Lung (tissue), 12 donors: ENCODE measurements around the gene ZNF850. TPM values are rescaled to one million over a fixed set of nuclear protein-coding genes. Genes with fewer than 3 reads are reported as not detected.
A peak's percentile ranks its signal among the peaks of the same experiment; 100 is the strongest.

ENCODE experiments used
- ATAC-seq: fragments of 200-7000 bp; cut with Tn5 transposase; one replicate; pipeline ENCODE4 v1.9.1; 2020; ENCODE audit warnings: moderate number of reproducible peaks; ENCODE audit not compliant: insufficient read depth, low FRiP score
- DNase-seq, 3 donors: peaks; one replicate each; pipeline ENCODE4 v3.0.0-alpha.2; 2013 to 2017
- H3K27ac ChIP-seq, 2 donors: one replicate each; pipeline ENCODE4 v1.5.1; 2013; ENCODE audit warnings: mild to moderate bottlenecking in 2 of 2, moderate library complexity in 2 of 2, control low read depth in 1 of 2, inconsistent platforms in 1 of 2, low read depth in 1 of 2, low read length in 1 of 2
- H3K27me3 ChIP-seq, 3 donors: one replicate each; pipeline ENCODE4 v1.5.1; 2013; ENCODE audit warnings: low read length in 2 of 3; ENCODE audit not compliant: control insufficient read depth in 3 of 3, insufficient read depth in 3 of 3
- H3K36me3 ChIP-seq, 4 donors: one replicate each; pipeline ENCODE4 v1.5.1; 2013; ENCODE audit warnings: low read length in 4 of 4, mild to moderate bottlenecking in 1 of 4, moderate library complexity in 1 of 4; ENCODE audit not compliant: control insufficient read depth in 4 of 4, insufficient read depth in 4 of 4
- H3K4me1 ChIP-seq, 5 donors: one replicate each; pipeline ENCODE4 v1.5.1; 2013; ENCODE audit warnings: low read length in 5 of 5, mild to moderate bottlenecking in 2 of 5, moderate library complexity in 1 of 5; ENCODE audit not compliant: control insufficient read depth in 5 of 5, insufficient read depth in 5 of 5
- H3K4me3 ChIP-seq: one replicate; pipeline ENCODE4 v1.5.1; 2013; ENCODE audit warnings: mild to moderate bottlenecking, control low read depth, moderate library complexity
- H3K9ac ChIP-seq, 2 donors: one replicate each; pipeline ENCODE4 v1.5.1; 2013; ENCODE audit warnings: low read length in 2 of 2, control low read depth in 1 of 2; ENCODE audit not compliant: insufficient read depth in 1 of 2
- H3K9me3 ChIP-seq, 4 donors: one replicate each; pipeline ENCODE4 v1.5.1; 2013; ENCODE audit warnings: low read length in 3 of 4, mild to moderate bottlenecking in 1 of 4, moderate library complexity in 1 of 4; ENCODE audit not compliant: control insufficient read depth in 4 of 4, insufficient read depth in 3 of 4
- WGBS, 2 donors: extraction: QIAGEN DNeasy Blood & Tissue Kit; methylation state at CpG; one replicate each; pipeline ENCODE4 v1.1.7; 2013; 5-methylcytosine and 5-hydroxymethylcytosine counted together
- polyA plus RNA-seq, 2 donors: library from polyadenylated mRNA; stranded (reverse); fragments of 200-250 nt; gene quantifications; one replicate each; pipeline ENCODE4 v1.2.1, GENCODE V29; 2013
- total RNA-seq, 2 donors: library from RNA; depleted of rRNA in 1 of 2; stranded (reverse); fragments of >200 nt in 1 of 2; gene quantifications; one replicate each; pipeline ENCODE4 v1.2.1, GENCODE V29; 2014 to 2021
- TF ChIP-seq, protein P1 (sequence below): IDR thresholded peaks from 2 replicates; pipeline ENCODE4 v1.5.1; 2012; ENCODE audit warnings: mild to moderate bottlenecking; ENCODE audit errors: control extremely low read depth, extremely low read depth
- donor health status: control.
- donor health status: control.
- donor health status: Bipolar disorder and iron deficiency.
- donor health status: healthy.
- donor health status: DM: yes; HTN: yes; CAD: no.

The ZNF850 gene
- total and polyA plus RNA-seq, 4 donors = 0.31 to 4.9 (median 1.7) TPM

DNA sequence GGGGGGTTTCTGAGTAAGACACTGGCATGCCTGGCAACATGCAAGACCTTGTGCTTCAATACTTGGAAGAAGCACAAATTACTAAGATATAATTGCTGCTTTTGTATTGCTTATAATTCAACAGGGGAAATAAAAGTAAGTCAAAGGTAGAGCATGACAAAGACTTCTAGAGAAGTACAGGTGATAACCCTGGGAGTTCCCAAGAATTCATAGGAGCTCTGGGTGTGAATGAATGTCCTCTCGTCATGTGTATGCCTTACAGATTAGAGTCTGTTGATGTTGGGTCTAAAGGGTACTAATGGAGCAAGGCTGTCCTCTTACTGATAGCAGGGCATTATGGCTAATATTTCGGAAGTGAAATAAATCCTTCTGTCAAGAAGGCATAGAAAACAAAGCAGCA is 98.4 kb downstream of the ZNF850 start:
- peaks cover 4 to 15% (median 10%) of the 10 kb centered on the region in 4 donors for H3K36me3 ChIP-seq
- no peak overlapping the region for H3K9ac ChIP-seq
- H3K27ac ChIP-seq = no peak overlapping the region
- DNase-seq (no peak), ATAC-seq (no peak)
- no peak overlapping the region for H3K4me3 ChIP-seq
- TF ChIP-seq, protein P1, sequence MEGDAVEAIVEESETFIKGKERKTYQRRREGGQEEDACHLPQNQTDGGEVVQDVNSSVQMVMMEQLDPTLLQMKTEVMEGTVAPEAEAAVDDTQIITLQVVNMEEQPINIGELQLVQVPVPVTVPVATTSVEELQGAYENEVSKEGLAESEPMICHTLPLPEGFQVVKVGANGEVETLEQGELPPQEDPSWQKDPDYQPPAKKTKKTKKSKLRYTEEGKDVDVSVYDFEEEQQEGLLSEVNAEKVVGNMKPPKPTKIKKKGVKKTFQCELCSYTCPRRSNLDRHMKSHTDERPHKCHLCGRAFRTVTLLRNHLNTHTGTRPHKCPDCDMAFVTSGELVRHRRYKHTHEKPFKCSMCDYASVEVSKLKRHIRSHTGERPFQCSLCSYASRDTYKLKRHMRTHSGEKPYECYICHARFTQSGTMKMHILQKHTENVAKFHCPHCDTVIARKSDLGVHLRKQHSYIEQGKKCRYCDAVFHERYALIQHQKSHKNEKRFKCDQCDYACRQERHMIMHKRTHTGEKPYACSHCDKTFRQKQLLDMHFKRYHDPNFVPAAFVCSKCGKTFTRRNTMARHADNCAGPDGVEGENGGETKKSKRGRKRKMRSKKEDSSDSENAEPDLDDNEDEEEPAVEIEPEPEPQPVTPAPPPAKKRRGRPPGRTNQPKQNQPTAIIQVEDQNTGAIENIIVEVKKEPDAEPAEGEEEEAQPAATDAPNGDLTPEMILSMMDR = no peak
- H3K4me1 ChIP-seq = no peaks in the 10 kb centered on the region
- H3K27me3 ChIP-seq = no peaks in the 10 kb centered on the region
- WGBS, 2 donors = 89 to 98% methylated on average over 2 of the region's 2 CpGs
- peaks cover 0 to 26% (median 12%) of the 10 kb centered on the region in 4 donors for H3K9me3 ChIP-seq

DNA sequence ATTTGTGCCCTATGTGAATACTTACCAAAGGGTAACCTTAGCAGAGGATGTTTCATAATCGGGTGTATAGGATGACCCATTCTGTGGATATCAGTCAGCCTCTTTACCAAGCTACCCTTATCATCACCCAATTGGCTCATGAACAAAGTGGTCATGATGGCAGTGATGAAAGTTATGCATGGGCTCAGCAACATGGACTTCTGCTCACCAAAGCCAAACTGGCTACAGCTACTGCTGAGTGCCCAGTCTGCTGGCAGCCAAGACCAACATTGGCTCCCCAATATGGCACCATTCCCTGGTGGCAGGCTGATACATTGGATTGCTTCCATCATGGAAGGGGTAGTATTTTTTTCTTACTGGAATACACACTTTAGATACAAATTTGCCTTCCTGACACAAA is 100.2 kb downstream of the ZNF850 start:
- 97% methylated on average over 1 of the region's 1 CpG for WGBS, 2 donors
- no peak for DNase-seq
- no peak overlapping the region for H3K27ac ChIP-seq
- H3K4me3 ChIP-seq = no peak overlapping the region
- H3K4me1 ChIP-seq = peaks cover 0 to 7% (median 0%) of the 10 kb centered on the region in 5 donors
- no peak overlapping the region for H3K9ac ChIP-seq
- peaks cover 0 to 4% (median 3%) of the 10 kb centered on the region in 4 donors for H3K36me3 ChIP-seq
- no peak for ATAC-seq
- TF ChIP-seq, protein P1 = no peak
- H3K9me3 ChIP-seq = peaks cover 0 to 23% (median 11%) of the 10 kb centered on the region in 4 donors
- no peaks in the 10 kb centered on the region for H3K27me3 ChIP-seq

DNA sequence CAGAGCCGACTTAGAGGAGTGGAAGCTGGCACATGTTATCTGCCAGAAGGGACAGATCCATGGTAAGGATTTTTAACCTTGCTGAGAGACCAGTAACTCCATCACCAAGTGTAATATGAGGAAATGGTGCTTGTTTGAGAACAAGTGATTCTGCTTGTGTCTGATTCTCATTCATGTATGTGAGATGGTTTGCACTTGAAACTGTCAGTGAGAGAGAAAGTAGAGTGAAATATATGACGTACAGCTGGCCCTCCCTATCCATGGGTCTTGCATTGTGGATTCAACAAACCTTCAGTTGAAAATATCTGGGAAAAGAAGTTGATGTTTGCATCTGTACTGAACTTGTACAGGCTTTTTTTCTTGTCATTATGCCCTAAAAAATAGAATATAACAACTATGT is 104.0 kb downstream of the ZNF850 start:
- Histone ChIP-seq H3K9ac (no peak overlapping the region), H3K27ac (no peak overlapping the region), H3K9me3 (peaks cover 0 to 22% (median 12%) of the 10 kb centered on the region in 4 donors), H3K4me3 (no peak overlapping the region), H3K36me3 (peaks cover 2 to 19% (median 12%) of the 10 kb centered on the region in 4 donors), H3K4me1 (peaks cover 3 to 10% (median 4%) of the 10 kb centered on the region in 5 donors), H3K27me3 (no peaks in the 10 kb centered on the region)
- no peak for ATAC-seq
- no peak for DNase-seq
- 91 to 92% methylated on average over 2 of the region's 2 CpGs for WGBS, 2 donors
- TF ChIP-seq, protein P1 = no peak

DNA sequence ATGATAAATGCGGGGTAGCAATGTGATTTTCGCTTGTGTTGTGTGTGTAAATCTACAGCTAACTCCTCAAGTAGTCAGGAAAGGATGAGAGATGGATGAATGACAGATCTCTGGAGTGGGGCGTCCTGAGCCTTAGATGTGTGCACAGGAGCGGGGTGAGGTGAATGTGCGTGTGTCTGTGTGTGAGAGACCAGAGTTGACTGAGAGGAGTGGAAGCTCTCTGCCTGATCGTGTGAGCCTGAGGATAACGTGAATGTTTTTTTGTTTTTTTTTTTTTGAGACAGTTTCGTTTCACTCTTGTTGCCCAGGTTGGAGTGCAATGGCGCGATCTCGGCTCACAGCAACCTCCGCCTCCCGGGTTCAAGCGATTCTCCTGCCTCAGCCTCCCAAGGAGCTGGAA is 106.8 kb downstream of the ZNF850 start:
- TF ChIP-seq, protein P1 = no peak
- Histone ChIP-seq H3K4me3 (peak overlapping the region; percentile 74), H3K36me3 (peaks cover 8 to 28% (median 18%) of the 10 kb centered on the region in 4 donors), H3K27ac (no peak overlapping the region), H3K4me1 (peaks cover 3 to 10% (median 4%) of the 10 kb centered on the region in 5 donors), H3K9me3 (peaks cover 0 to 18% (median 9%) of the 10 kb centered on the region in 4 donors), H3K27me3 (no peaks in the 10 kb centered on the region), H3K9ac (peak overlapping the region; percentile 91 to 95)
- ATAC-seq (no peak), DNase-seq (no peak)
- WGBS, 2 donors = 48 to 55% methylated on average over 14 of the region's 14 CpGs
